ENCODE data around the gene AMT.

GRCh38 chr3:49370585-49371290 is 51.5 kb downstream of the AMT start:
- TF ChIP-seq CTCF (IDR thresholded peaks at IDR 0.05; ENCODE audit: borderline replicate concordance, extremely low read depth, low read length, poor library complexity, severe bottlenecking) (no peak), EZH2 (IDR thresholded peaks at IDR 0.05; ENCODE audit: borderline replicate concordance, low read depth, low read length, severe bottlenecking) (no peak)
